ENCODE results near the gene PIGC.

DNA sequence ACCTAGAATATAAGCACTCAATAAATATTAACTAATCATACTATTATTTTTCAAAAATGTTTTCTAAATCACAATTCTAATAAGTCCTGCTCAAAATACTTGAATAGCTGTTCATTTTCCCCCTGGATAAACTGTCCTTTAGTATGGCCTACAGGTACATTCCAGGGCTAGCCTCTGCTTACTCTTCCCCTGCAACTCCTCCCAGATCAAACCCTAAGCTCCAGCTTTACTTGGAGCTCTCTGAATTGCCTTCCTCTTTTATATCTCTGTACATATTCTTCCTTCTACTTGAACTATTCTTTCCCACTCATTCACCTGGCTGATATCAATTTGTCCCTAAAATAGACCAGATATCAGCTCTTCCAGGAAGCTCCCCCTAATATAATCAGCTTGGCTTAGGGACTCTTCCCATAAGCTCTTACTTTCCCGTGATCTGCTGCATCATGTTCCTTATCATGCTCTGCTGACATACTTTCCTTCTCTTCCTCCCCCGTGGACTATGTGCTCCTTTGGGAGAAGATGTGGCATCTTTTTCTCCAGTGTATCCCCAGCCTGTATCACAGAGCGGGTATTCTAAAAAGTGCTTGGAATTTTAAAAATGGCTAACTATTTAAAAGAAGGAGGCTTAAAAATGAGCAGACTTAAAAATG lies 43.1 kb upstream of the PIGC start:
- TF ChIP-seq, protein P1, sequence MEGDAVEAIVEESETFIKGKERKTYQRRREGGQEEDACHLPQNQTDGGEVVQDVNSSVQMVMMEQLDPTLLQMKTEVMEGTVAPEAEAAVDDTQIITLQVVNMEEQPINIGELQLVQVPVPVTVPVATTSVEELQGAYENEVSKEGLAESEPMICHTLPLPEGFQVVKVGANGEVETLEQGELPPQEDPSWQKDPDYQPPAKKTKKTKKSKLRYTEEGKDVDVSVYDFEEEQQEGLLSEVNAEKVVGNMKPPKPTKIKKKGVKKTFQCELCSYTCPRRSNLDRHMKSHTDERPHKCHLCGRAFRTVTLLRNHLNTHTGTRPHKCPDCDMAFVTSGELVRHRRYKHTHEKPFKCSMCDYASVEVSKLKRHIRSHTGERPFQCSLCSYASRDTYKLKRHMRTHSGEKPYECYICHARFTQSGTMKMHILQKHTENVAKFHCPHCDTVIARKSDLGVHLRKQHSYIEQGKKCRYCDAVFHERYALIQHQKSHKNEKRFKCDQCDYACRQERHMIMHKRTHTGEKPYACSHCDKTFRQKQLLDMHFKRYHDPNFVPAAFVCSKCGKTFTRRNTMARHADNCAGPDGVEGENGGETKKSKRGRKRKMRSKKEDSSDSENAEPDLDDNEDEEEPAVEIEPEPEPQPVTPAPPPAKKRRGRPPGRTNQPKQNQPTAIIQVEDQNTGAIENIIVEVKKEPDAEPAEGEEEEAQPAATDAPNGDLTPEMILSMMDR (IDR thresholded peaks at IDR 0.05): no peak
- TF ChIP-seq POLR2A (IDR thresholded peaks at IDR 0.05): no peak
